GM18873 (cell line): ENCODE data around the gene SRSF11.
"Not testable (repeated sequence)": the region's sequence is repeated elsewhere in the genome, so short reads cannot be mapped to it uniquely, and the experiment has no call there.

ENCODE experiments used
- ATAC-seq: cut with Tn5 transposase; IDR thresholded peaks from one replicate; pipeline ENCODE4 v1.9.1; 2021; ENCODE audit warnings: mild to moderate bottlenecking, moderate library complexity, moderate number of reproducible peaks; ENCODE audit not compliant: unreplicated experiment, low FRiP score

Gene SRSF11, protein sequence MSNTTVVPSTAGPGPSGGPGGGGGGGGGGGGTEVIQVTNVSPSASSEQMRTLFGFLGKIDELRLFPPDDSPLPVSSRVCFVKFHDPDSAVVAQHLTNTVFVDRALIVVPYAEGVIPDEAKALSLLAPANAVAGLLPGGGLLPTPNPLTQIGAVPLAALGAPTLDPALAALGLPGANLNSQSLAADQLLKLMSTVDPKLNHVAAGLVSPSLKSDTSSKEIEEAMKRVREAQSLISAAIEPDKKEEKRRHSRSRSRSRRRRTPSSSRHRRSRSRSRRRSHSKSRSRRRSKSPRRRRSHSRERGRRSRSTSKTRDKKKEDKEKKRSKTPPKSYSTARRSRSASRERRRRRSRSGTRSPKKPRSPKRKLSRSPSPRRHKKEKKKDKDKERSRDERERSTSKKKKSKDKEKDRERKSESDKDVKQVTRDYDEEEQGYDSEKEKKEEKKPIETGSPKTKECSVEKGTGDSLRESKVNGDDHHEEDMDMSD

DNA sequence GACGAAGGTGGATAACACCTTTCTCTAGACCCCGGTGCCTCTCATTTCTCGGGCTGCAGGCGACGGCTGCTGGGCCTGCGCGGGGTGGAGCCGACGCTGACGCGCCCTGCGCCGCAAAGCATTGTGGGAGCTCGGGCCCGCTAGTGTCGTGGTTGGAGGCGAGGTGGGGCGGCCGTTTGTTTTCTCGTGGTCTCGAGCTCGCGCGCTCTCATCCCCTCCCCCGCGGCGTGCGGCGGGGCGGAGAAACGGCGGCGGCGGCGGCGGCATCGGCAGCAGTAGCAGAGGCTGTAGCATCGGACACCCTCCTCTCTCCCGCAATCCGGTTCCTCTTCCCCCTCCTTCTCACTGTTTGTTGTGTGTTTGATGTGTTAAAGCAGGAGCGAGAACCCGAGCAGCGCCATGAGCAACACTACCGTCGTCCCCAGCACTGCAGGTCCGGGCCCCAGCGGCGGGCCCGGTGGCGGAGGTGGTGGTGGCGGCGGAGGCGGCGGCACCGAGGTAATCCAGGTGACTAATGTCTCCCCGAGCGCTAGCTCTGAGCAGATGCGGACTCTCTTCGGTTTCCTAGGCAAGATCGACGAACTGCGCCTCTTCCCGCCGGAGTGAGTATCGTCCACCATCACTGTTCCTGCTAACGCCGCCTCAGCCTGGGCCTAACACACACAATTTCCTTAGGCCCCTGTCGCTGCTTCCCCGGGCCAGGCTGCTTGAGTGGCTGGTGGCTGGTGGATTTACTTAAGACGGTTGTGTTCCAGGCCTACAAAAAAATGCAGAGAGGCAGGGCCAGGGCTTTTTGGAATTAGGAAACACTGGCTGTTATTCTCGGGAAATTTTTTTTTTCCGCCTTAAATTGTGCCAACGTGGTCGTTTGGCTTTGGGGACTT is at the start of gene SRSF11:
SRSF11 (plus strand) TSS at position 143 of the 884 bp plus-strand sequence; CDS start at position 400, 257 bp downstream.
- peak; percentile 82 for ATAC-seq

DNA sequence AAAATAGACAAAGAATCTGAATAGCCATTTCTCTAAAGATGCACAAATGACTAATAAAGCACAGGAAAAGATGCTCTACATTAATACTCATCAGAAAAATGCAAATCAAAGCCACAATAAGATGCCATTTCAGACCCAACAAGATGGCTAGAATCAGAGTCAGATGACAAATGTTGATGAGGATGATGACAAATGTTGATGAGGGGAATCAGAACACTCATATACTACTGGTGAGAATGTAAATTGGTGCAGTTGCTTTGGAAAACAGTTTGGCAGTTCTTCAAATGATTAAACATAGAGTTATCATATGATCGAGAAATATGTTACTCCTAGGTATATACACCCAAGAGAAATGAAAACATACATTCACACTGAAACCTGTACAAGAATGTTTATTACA is 49.7 kb upstream of the SRSF11 start:
- ATAC-seq: no peak

DNA sequence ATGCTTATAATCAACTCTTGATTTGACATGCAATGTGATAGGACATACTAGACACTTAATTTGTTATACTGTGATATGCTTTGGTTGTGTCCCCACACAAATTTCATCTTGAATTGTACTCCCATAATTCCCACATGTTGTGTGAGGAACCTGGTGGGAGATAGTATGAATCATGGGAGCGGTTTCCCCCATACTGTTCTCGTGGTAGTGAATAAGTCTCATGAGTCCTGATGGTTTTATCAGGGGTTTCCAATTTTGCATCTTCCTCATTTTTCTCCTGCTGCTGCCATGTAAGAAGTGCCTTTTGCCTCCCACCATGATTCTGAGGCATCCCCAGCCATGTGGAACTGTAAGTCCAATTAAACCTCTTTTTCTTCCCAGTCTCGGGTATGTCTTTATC is 36.0 kb upstream of the SRSF11 start:
- not testable (repeated sequence) for ATAC-seq

DNA sequence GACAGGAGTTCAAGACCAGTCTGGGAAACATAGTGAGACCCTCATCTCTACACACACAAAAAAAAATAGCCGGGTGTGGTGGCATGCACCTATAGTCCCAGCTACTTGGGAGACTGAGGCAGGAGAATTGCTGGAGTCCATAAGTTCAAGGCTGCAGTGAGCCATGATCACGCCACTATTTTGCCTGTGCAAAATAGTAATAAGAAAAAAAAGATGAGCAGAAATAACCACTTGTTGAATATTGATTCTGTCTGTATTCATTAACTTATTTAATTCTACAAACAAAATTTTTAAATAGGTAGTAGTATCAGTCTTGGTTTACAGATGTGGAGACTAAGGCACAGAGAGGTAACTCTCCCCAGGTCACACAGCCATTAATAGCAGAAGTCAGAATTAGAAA is 32.7 kb upstream of the SRSF11 start:
- no peak for ATAC-seq

DNA sequence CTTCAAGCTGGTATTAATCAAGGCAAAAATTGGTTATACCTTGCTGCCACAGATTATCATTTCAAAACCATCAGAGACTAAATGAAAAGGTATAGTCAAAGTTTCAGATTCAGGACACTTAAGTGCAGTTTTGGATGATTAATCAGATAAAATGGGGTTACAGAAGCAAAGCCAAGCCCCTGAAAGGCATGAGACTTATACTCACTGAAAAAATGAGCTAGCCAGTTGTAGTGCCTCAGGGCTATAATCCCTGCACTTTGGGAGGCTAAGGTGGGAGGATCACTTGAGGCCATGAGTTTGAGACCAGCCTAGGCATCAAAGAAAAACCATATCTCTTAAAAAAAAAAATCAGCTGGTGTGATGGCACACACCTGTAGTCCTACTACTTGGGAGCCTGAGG is 31.0 kb upstream of the SRSF11 start:
- ATAC-seq: no peak

DNA sequence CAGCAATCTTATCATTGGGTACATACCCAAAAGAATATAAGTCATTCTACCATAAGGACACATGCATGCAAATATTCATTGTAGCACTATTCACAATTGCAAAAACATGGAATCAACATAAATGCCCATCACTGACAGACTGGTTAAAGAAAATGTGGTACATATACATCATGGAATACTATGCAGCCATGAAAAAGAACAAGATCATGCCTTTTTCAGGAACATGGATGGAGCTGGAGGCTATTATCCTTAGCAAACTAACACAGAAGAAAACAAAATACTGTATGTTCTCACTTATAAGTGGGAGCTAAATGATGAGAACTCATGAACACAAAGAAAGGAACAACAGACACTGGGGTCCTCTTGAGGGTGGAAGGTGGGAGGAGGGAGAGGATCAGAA is 28.7 kb upstream of the SRSF11 start:
- not testable (repeated sequence) for ATAC-seq

DNA sequence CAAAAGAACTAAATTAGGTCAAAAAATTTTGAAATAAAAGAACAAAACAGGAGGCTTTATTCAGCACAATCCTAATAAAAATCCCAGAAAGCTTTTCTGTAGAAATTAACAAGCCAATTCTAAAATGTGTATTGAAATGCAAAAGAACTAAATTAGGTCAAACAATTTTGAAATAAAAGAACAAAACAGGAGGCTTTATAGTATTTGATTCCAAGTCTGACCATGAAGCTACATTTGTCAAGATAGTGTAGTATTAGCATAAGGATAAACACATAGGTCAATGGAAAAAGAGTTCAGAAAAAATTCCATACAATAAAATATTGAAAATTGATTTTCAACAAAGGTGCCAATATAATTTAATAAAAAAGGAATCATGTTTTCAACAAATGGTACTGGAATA is 26.6 kb upstream of the SRSF11 start:
- ATAC-seq: no peak

DNA sequence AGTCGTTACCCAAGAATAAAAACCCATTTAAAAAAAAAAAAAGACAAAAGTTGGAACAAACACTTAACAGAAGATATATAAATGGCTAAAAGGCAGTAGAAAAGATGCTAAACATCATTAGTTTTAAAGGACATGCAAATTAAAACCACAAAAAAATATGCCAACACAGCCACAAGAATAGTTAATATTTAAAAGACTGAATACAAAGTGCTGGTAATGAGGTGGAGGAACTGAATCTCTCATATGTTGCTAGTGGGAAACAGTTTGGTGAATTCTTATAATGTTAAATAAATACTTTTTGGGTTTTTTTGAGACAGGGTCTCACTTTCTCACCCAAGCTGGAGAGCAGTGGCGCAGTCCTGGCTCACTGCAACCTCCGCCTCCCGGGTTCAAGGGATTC is 25.8 kb upstream of the SRSF11 start:
- peak; percentile 80 for ATAC-seq

DNA sequence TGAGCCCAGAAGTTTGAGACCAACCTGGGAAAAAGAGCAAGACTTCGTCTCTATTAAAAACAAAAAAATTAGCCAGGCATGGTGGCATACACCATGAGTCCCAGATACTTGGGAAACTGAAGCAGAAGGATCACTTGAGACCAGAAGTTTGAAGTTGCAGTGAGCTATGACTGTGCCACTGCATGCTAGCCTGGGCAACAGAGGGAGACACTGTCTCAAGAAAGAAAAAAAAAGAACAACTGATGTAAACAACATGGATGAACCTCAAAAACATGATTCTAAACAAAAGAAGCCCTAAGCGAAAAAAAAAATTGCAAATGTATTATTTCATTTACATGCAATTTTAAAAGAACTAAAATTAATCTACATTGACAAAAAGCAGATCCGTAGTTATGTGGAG is 24.8 kb upstream of the SRSF11 start:
- no peak for ATAC-seq

DNA sequence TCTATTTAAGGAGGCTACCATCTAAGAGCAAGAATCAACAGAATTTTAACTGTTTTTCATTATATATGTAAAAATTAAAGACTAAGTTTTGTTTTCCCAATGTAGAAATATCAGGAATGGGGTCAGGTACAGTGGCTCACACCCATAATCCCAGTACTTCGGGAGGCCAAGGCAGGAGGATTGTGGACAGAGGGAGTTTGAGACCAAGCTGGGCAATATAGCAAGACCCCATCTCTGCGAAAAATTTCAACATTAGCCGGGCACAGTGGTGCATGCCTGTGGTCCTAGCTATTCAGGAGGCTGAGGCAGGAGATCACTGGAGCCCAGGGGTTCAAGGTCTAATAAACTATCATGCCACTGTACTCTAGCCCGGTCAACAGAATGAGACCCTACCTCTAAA is 21.1 kb upstream of the SRSF11 start:
- no peak for ATAC-seq

DNA sequence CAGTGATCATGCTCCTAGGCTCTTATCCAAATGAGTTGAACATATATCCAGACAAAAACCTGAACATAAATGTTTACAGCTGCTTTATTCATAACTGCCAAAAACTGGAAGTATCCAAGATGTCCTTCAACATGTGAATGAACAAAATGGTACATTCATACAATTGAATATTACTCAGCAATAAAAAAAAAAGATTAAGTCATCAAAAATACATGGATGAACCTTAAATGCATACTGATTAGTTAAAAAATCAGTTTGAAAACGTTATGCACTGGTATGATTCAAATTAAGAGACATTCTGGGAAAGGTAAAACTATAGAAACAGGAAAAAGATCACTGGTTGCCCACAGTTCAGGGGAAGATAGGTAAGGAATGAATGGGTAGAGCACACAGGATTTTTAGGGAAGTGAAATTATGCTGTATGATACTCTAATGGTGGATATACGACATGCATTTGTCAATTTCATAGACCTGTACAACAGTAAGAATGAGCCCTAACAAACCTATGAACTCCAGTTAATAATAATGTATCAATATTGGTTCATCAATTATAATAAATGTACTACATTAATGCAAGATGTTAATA is 18.9 kb upstream of the SRSF11 start:
- ATAC-seq: no peak

DNA sequence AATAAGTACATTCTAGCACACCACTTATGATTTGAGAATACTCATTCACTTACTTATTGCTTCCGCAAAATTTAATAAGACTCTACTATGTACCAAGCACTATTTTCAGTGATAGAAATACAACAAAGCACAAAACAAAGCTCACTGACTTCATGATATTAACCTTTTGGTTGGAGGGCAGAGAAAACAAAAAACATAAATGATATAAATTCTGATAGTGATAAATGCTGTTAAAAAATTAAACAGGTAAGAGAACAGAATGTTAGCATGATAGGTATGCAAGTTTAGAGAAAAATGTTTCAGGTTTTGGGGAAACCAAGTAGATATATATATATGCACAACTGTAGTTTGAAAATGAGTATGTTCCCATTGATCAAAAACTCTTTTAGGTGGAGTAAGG is 17.0 kb upstream of the SRSF11 start:
- ATAC-seq: no peak

DNA sequence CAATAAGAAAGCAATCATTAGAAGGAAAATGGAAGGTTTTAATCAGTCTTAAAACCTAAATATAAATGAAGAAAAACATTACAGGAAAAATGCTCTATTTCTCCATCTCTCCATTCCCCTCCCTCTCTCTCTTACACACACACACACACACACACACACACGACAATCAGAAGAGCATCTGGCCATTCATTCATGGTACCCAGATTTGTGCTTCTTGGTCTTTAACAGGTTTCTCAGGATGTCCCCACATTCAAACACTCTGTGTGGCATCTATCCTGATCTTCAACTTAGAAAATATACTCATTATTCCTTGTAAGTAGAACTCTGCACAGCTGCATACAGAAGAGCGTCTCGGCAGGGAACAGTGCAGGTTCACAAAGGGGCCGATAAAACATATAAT is 16.6 kb upstream of the SRSF11 start:
- no peak for ATAC-seq

DNA sequence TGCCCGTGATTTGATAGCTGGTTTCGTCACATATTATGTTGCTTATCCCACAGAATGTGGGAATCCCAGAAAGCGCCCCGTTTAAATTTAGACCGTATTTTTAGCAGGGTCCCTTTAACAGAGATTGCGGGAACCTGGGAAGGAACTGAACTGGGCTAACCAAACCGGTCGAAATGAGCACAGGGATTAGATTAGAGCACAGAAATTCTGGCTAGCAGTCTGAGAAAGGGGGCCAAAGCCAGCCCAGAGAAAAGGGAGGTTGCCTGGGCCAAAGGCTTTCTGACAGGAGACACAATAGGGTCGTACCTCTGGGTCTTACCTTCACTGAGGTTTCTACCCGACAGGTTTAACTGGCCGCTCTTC is 16.1 kb upstream of the SRSF11 start:
- peak; percentile 34 for ATAC-seq

DNA sequence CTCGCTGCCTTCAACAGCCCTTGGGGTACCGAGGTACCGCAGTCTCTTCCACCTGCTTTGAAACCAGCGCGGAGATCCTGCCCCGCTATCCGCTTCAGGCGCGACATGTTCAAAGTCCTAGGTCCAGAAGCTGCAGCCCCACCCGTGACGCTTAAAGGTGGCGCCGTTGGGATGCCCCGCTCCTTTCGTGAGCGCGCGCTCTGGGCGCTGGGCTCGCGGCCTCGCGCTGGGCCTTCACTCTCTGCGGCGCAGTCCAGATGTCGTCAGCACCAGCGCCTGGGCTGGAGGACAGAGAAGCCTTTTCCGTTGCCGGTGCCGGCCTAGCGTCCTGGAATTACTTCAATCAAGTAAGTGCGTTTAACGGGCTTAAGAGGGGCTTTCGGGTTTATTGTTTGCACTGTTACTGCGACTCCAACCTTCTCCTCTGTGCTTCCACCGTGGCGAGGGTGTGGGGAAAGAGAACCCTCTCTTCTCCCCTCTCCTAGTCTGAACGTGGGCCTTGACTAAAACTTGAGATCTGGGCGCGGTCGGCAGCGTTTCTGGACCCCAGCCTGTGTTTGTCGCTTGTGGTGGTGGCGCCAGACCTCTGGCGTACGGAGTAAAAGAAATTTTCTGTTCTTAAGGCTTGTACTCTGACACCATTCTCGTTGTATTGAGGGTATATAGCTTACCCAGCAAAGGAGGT is 15.6 kb upstream of the SRSF11 start, which contains the start of gene LRRC40:
LRRC40 (minus strand) TSS at position 146 of the 685 bp plus-strand sequence; CDS start at position 107, 39 bp downstream.
- ATAC-seq: peak; percentile 79

DNA sequence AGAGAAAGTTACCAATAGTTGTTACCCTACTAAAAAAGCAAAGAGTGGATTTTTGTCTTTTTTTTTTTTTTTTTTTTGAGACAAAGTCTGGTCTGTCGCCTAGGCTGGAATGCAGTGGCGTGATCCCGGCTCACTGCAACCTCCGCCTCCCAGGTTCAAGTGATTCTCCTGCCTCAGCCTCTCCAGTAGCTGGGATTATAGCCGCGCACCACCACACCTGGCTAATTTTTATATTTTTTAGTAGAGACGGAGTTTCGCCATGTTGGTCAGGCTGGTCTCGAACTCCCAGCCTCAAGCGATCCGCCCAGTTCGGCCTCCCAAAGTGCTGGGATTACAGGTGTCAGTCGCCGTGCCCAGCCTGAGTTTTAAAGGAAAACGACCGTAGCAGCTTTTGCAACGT is 14.3 kb upstream of the SRSF11 start:
- not testable (repeated sequence) for ATAC-seq

DNA sequence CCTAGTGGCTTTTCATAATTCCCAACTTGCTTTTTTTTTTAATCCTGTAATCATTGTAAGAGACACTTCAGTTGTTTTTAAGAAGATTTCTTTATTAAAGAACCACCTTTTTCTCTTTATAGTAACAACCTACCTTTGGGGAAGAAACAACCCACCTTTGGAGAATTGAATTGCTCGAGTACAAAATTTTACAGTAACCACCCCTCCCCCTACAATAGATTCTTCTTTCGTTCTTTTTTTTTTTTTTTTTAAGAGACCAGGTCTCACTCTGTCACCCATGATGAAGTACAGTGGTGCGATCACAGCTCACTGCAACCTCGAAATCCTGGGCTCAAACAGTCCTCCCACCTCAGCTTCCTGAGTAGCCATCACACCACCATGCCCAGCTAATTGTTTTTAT is 13.7 kb upstream of the SRSF11 start:
- ATAC-seq: no peak

DNA sequence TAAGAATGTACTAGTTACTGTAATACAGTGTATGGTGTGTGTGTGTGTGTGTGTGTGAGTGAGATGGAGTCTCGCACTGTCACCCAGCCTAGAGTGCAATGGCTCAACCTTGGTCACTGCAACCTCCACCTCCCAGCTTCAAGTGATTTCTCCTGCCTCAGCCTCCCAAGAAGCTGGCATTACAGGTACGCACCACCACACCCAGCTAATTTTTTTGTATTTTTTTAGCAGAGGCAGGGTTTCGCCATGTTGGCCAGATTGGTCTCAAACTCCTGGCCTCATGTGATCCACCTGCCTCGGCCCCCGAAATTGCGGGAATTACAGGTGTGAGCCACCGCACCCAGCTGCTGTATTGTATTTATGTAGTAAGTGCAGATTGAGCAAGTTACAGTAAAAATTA is 12.9 kb upstream of the SRSF11 start:
- no peak for ATAC-seq

DNA sequence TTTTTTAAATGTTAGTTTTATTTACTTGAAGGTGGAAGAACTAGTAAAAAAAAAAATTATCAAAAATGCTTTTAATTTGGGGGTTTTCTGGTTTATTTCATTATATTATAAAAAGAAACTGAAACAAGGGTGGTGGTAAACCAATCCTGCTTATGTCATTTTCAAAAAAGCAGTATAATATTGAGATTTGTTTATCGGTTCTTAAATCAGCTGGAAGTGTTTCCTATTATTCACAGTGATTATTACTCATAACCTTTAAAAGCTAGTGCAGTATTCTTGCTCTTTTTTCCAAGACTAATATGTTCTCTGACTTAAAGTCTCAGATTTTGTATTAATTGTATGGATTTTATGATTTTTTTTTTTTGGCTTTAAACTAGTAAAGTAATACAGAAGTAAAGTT is 10.4 kb upstream of the SRSF11 start:
- ATAC-seq: no peak

DNA sequence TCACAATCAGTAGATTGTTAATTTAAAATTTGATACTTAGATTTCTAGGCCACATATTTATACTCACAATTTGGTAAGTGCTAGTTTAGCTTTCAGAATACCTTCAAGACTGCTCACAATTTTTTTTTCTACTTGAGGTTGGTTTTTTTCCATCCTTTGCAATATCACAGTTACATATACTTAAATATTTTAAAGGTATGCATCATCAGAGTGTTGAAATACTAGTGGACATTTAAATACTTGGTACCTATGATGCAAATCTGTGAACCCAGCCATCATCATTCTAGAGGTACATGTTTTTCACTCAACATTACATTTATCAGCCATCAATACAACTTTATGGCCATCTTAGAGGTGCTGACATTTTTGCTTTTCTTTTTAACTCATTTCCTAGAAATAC is 9.6 kb upstream of the SRSF11 start:
- ATAC-seq: no peak
